ENCODE data around the gene ACBD7. TPM values are rescaled to one million over a fixed set of nuclear protein-coding genes. Genes with fewer than 3 reads are reported as not detected.

The ACBD7 gene
- total and polyA plus RNA-seq, 9 donors = 0.69 to 2.2 (median 1.6) TPM

DNA sequence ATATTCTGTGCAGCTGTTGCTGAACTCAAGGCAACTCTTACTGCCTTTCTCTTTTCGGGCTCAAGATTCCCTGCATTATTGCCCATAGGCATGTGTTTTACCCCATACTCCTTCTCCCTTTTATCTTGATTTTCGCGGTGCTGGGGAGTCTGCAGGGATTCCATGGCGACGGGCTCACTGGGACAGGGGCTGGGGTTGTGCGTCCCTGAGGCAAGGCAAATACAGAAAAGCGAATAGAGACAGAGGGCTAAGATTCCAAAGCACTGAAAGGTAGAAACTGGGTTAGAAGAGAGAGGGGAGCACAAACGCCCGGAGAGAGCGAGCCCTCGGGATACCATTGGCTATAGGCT lies 8.1 kb upstream of the ACBD7 start:
- Histone ChIP-seq H3K27ac (ENCODE audit: low read length) (peak overlapping the region; percentile 99), H3K9me3 (replicated peaks; ENCODE audit: control insufficient read depth, low read depth, low read length) (no peaks in the 10 kb centered on the region), H3K36me3 (ENCODE audit: control insufficient read depth, insufficient read depth, low read length) (peaks cover 7% of the 10 kb centered on the region), H3K4me1 (ENCODE audit: control insufficient read depth, insufficient read depth, low read length) (peaks cover 13% of the 10 kb centered on the region), H3K27me3 (ENCODE audit: control insufficient read depth, insufficient read depth, low read length) (no peaks in the 10 kb centered on the region), H3K4me3 (ENCODE audit: low read length) (peak overlapping the region; percentile 84)
- WGBS (ENCODE audit: insufficient coverage) = 0% methylated on average over 8 of the region's 11 CpGs
- DNase-seq = no peak

DNA sequence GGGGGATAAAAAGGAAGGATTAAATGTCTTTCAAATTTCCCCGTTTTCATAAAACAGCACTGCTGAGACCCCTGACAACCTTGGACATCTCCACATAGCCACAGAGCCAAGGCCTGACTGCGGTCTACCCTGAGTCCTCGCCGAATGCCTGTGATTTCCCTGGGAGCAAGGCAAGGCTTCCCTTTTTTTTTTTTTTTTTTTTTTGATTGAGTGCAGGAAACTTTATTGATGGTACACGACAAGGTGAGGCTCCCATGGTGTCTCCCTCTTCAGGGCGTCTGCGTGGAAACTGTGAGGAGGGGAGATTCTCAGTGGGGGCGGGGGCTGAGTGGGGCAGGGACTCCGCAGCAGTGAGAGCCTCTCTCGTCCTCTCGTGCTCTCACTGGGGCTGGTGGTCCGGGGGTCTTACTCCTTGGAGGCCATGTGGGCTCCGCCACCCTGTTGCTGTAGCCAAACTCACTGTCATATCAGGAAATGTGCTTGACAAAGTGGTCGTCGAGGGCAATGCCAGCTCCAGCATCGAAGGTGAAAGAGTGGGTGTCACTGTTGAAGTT lies 4.4 kb upstream of the ACBD7 start:
- H3K9me3 ChIP-seq (replicated peaks; ENCODE audit: control insufficient read depth, low read depth, low read length) = no peaks in the 10 kb centered on the region
- H3K4me3 ChIP-seq (ENCODE audit: low read length) = no peak overlapping the region
- H3K36me3 ChIP-seq (ENCODE audit: control insufficient read depth, insufficient read depth, low read length) = no peaks in the 10 kb centered on the region
- peaks cover 2% of the 10 kb centered on the region for H3K27me3 ChIP-seq (ENCODE audit: control insufficient read depth, insufficient read depth, low read length)
- 85% methylated on average over 9 of the region's 16 CpGs for WGBS (ENCODE audit: insufficient coverage)
- no peak for DNase-seq
- H3K4me1 ChIP-seq (ENCODE audit: control insufficient read depth, insufficient read depth, low read length) = peaks cover 9% of the 10 kb centered on the region
- H3K27ac ChIP-seq (ENCODE audit: low read length) = no peak overlapping the region

DNA sequence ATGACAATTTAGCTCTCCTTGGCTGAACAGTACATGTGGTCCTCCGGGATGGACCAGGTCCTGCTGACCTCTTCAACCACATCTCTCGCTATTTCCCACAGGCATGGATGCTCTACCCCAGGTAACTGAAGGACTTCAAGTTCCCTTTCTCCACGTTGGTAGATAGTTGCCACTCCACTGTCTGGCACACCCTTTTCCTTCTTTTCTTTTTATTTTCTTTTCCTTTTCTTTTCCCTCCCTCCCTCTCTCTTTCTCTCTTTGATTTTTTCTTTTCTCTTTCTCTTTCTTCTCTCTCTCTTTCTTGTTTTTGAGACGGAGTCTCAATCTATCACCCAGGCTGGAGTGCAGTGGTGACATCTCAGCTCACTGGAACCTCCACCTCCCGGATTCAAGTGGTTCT lies 2.8 kb upstream of the ACBD7 start:
- no peaks in the 10 kb centered on the region for H3K36me3 ChIP-seq (ENCODE audit: control insufficient read depth, insufficient read depth, low read length)
- peaks cover 5% of the 10 kb centered on the region for H3K4me1 ChIP-seq (ENCODE audit: control insufficient read depth, insufficient read depth, low read length)
- no peak overlapping the region for H3K27ac ChIP-seq (ENCODE audit: low read length)
- H3K4me3 ChIP-seq (ENCODE audit: low read length) = no peak overlapping the region
- H3K27me3 ChIP-seq (ENCODE audit: control insufficient read depth, insufficient read depth, low read length) = peaks cover 2% of the 10 kb centered on the region
- no peak for DNase-seq
- no peaks in the 10 kb centered on the region for H3K9me3 ChIP-seq (replicated peaks; ENCODE audit: control insufficient read depth, low read depth, low read length)
- WGBS (ENCODE audit: insufficient coverage) = 83% methylated on average over 4 of the region's 5 CpGs

DNA sequence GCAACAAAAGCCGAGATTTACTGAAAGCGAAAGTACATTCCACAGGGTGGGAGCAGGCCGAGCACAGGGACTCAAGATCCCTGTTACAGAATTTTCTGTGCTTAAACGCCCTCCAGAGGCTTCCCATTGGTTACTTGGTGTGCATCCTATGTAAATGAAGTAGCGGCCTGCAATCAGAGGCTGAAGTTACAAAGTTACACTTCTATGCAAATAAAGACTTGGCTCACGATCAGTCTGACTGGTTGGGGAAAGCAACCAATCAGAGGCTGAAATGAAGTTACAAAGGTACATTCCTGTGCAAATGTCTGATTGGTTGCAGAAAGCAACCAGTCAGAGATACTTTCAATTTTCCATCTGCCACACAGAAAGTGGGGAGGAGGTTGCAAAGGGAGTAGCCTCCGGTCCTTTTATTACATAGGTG lies 4.1 kb downstream of the ACBD7 start:
- Histone ChIP-seq H3K27ac (ENCODE audit: low read length) (peak overlapping the region; percentile 72), H3K4me1 (ENCODE audit: control insufficient read depth, insufficient read depth, low read length) (peaks cover 12% of the 10 kb centered on the region), H3K9me3 (replicated peaks; ENCODE audit: control insufficient read depth, low read depth, low read length) (no peaks in the 10 kb centered on the region), H3K36me3 (ENCODE audit: control insufficient read depth, insufficient read depth, low read length) (no peaks in the 10 kb centered on the region), H3K27me3 (ENCODE audit: control insufficient read depth, insufficient read depth, low read length) (no peaks in the 10 kb centered on the region), H3K4me3 (ENCODE audit: low read length) (peak overlapping the region; percentile 40)
- WGBS (ENCODE audit: insufficient coverage) = 11% methylated on average over 5 of the region's 7 CpGs
- DNase-seq = peak; percentile 96

DNA sequence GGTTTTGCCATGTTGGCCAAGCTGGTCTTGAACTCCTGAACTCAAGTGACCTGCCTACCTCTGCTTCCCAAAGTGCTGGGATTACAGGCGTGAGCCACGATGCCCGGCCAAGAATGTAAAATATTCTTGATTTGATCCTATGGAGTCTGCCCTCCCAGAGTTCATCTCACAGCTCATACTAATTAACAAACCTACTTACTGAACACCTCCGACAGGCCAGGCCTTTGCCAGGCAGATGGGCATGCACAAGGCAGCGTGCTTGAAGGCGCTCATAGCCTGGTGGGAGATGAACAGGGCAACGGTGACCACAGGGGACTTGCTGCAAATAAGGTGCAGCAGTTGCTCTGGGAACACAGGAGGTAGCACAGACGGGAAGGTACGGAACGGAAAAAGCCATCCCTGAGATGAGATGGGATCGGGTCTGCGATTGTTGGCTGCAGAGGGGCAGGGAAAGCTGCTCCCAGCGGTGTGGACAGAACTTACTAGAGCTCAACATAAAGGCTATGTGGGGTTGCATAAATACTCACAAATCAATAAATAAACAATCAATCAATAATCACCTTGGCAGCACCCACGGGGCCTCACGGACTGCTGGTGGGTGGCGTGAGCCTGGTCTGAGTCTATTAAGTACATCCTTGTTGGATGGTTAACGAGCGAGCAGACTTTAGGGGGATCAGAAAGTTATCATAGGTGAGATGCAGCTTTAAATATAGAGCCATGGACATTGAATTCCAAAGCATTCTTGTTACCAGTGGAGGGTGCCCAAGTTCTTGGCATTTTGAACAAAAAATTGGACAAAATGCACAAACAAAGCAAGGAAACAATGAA lies 4.7 kb downstream of the ACBD7 start:
- Histone ChIP-seq H3K9me3 (replicated peaks; ENCODE audit: control insufficient read depth, low read depth, low read length) (no peaks in the 10 kb centered on the region), H3K27me3 (ENCODE audit: control insufficient read depth, insufficient read depth, low read length) (no peaks in the 10 kb centered on the region), H3K27ac (ENCODE audit: low read length) (peak overlapping the region; percentile 72), H3K36me3 (ENCODE audit: control insufficient read depth, insufficient read depth, low read length) (no peaks in the 10 kb centered on the region), H3K4me3 (ENCODE audit: low read length) (peak overlapping the region; percentile 40), H3K4me1 (ENCODE audit: control insufficient read depth, insufficient read depth, low read length) (peaks cover 12% of the 10 kb centered on the region)
- DNase-seq = no peak
- WGBS (ENCODE audit: insufficient coverage) = 61% methylated on average over 8 of the region's 18 CpGs

DNA sequence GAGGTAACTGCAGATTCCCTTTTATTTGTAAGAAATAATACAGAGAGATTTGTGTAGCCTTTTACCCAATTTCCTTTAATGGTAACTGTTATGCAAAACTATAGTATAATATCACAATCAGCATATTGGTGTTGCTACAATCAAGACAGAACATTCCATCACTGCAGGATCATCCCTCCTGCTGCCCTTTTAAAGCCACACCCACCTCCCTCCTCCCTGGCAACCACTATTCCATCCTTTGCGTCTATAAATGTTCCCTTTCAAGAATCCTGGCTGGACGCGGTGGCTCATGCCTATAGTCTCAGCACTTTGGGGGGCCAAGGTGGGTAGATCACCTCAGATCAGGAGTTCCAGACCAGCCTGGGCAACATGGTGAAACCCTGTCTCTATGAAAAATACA lies 13.2 kb downstream of the ACBD7 start:
- H3K27ac ChIP-seq (ENCODE audit: low read length) = no peak overlapping the region
- no peaks in the 10 kb centered on the region for H3K4me1 ChIP-seq (ENCODE audit: control insufficient read depth, insufficient read depth, low read length)
- 90% methylated on average over 2 of the region's 3 CpGs for WGBS (ENCODE audit: insufficient coverage)
- DNase-seq = no peak
- no peaks in the 10 kb centered on the region for H3K27me3 ChIP-seq (ENCODE audit: control insufficient read depth, insufficient read depth, low read length)
- H3K36me3 ChIP-seq (ENCODE audit: control insufficient read depth, insufficient read depth, low read length) = no peaks in the 10 kb centered on the region
- no peaks in the 10 kb centered on the region for H3K9me3 ChIP-seq (replicated peaks; ENCODE audit: control insufficient read depth, low read depth, low read length)
- no peak overlapping the region for H3K4me3 ChIP-seq (ENCODE audit: low read length)

DNA sequence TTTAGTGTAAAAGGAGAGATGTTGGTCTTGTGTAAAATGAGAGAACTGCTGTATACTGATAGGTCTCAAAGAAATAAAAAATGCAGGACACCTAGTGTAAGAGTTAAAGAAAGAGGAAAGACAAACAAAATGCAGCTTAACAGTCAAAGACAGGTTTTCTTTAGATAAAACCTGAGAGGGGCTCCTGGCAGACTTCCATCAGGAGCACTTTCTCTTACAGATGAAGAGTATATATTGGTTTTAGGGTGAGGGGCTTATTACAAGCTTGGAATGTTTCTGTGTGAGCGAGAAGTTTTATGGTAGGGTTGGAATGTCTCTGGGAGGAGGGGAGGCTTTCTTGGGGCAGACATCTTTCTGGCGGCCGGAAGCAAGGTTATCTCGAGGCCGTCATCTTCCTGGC lies 16.2 kb downstream of the ACBD7 start:
- Histone ChIP-seq H3K27ac (ENCODE audit: low read length) (no peak overlapping the region), H3K27me3 (ENCODE audit: control insufficient read depth, insufficient read depth, low read length) (no peaks in the 10 kb centered on the region), H3K4me1 (ENCODE audit: control insufficient read depth, insufficient read depth, low read length) (peaks cover 6% of the 10 kb centered on the region), H3K9me3 (replicated peaks; ENCODE audit: control insufficient read depth, low read depth, low read length) (no peaks in the 10 kb centered on the region), H3K36me3 (ENCODE audit: control insufficient read depth, insufficient read depth, low read length) (no peaks in the 10 kb centered on the region), H3K4me3 (ENCODE audit: low read length) (no peak overlapping the region)
- 98% methylated on average over 5 of the region's 5 CpGs for WGBS (ENCODE audit: insufficient coverage)
- no peak for DNase-seq

DNA sequence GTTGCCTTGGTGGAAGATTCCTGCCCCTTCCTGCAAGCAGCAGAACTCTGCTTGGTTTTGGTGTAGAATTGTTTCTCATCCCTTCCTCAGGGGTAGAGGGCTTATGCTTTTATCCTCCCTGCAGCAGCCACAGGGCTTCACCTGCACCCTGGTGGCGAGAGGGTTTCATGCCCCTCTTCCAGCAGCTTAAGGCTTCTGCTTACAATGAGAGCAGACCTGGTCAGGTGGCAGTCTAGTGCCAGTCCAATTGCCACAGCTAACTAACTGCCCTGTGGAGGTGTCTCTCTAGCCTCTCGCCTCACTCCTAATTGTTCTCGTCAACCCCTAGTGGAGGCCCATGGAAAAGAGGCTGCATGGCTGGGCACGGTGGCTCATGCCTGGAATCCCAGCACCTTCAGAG lies 19.3 kb downstream of the ACBD7 start:
- WGBS (ENCODE audit: insufficient coverage) = 89% methylated on average over 3 of the region's 4 CpGs
- DNase-seq = no peak
- Histone ChIP-seq H3K4me3 (ENCODE audit: low read length) (no peak overlapping the region), H3K27me3 (ENCODE audit: control insufficient read depth, insufficient read depth, low read length) (no peaks in the 10 kb centered on the region), H3K36me3 (ENCODE audit: control insufficient read depth, insufficient read depth, low read length) (no peaks in the 10 kb centered on the region), H3K9me3 (replicated peaks; ENCODE audit: control insufficient read depth, low read depth, low read length) (peaks cover 6% of the 10 kb centered on the region), H3K4me1 (ENCODE audit: control insufficient read depth, insufficient read depth, low read length) (peaks cover 6% of the 10 kb centered on the region), H3K27ac (ENCODE audit: low read length) (peak overlapping the region; percentile 20)

DNA sequence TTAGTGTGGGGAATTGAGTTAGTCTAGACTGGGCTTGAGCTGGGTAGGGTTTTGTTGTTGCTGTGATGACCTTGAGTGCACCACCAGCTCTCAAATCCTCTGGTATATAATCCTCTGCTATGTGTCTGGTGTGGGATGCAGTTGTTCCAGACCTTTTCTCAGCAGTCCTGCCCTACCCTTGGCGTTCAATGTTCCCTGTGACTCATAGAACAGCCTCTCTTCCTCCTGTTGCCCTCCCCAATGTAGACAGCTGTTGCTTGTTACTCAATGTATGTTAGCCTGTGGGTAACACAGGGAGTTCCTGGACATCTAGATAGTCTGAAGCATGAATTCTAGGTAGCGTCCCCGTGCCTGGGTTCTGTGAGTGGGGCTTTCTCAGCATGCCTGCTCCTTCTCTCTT lies 19.8 kb downstream of the ACBD7 start:
- Histone ChIP-seq H3K9me3 (replicated peaks; ENCODE audit: control insufficient read depth, low read depth, low read length) (peaks cover 6% of the 10 kb centered on the region), H3K36me3 (ENCODE audit: control insufficient read depth, insufficient read depth, low read length) (no peaks in the 10 kb centered on the region), H3K4me3 (ENCODE audit: low read length) (no peak overlapping the region), H3K4me1 (ENCODE audit: control insufficient read depth, insufficient read depth, low read length) (peaks cover 6% of the 10 kb centered on the region), H3K27me3 (ENCODE audit: control insufficient read depth, insufficient read depth, low read length) (no peaks in the 10 kb centered on the region), H3K27ac (ENCODE audit: low read length) (peak overlapping the region; percentile 20)
- DNase-seq = peak; percentile 68
- WGBS (ENCODE audit: insufficient coverage) = no CpG with 5 or more reads among the region's 3 CpGs

DNA sequence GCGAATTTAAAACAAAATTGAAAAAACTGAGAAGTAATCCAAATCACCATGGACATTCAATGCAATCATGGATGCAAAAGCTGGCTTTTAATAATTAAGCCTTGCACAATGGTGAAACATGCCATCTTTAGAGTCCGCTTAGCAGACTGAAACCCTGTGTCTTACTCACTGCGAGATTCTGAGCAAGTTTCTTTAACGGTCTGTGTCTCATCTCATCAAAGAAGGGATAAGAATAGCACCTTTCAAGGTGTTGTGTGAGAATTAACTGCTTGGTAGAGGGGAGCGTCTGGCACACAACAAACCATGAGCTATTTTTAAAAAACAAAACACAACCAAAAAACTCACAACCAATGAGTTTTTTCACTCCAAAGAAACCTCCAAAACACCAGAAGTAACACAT lies 21.4 kb downstream of the ACBD7 start:
- no peak overlapping the region for H3K27ac ChIP-seq (ENCODE audit: low read length)
- no peak for DNase-seq
- H3K4me3 ChIP-seq (ENCODE audit: low read length) = no peak overlapping the region
- 100% methylated on average over 3 of the region's 5 CpGs for WGBS (ENCODE audit: insufficient coverage)
- no peaks in the 10 kb centered on the region for H3K36me3 ChIP-seq (ENCODE audit: control insufficient read depth, insufficient read depth, low read length)
- no peaks in the 10 kb centered on the region for H3K27me3 ChIP-seq (ENCODE audit: control insufficient read depth, insufficient read depth, low read length)
- peaks cover 6% of the 10 kb centered on the region for H3K9me3 ChIP-seq (replicated peaks; ENCODE audit: control insufficient read depth, low read depth, low read length)
- peaks cover 6% of the 10 kb centered on the region for H3K4me1 ChIP-seq (ENCODE audit: control insufficient read depth, insufficient read depth, low read length)

Data from muscle of leg (tissue), 11 donors.